Measurements from ENCODE around the gene NHLRC2.

GRCh38 chr10:113953505-113954272 is 99.2 kb downstream of the NHLRC2 start:
- peak in 1 of 4 donors; percentile 11 for TF ChIP-seq CTCF (IDR thresholded peaks at IDR 0.05)
- TF ChIP-seq POLR2A (IDR thresholded peaks at IDR 0.05), result no peak
